Fibroblast of lung (primary cell): ENCODE data around the gene ZNF516.

ENCODE experiments used
- EZH2 ChIP-seq: IDR thresholded peaks from 2 replicates; pipeline ENCODE4 v1.5.1; 2012; ENCODE audit warnings: low read length, control low read depth, mild to moderate bottlenecking; ENCODE audit errors: missing control alignments
- TF ChIP-seq, protein P1 (sequence below), 2 donors: IDR thresholded peaks in 1 of 2; conservative IDR thresholded peaks in 1 of 2; 1 replicate in 1 of 2; 2 replicates in 1 of 2; pipeline ENCODE4 v1.5.1; 2011 to 2012; ENCODE audit warnings: low read length in 2 of 2, control low read depth in 1 of 2, inconsistent platforms in 1 of 2, low read depth in 1 of 2, mild to moderate bottlenecking in 1 of 2

- TF ChIP-seq, protein P1, sequence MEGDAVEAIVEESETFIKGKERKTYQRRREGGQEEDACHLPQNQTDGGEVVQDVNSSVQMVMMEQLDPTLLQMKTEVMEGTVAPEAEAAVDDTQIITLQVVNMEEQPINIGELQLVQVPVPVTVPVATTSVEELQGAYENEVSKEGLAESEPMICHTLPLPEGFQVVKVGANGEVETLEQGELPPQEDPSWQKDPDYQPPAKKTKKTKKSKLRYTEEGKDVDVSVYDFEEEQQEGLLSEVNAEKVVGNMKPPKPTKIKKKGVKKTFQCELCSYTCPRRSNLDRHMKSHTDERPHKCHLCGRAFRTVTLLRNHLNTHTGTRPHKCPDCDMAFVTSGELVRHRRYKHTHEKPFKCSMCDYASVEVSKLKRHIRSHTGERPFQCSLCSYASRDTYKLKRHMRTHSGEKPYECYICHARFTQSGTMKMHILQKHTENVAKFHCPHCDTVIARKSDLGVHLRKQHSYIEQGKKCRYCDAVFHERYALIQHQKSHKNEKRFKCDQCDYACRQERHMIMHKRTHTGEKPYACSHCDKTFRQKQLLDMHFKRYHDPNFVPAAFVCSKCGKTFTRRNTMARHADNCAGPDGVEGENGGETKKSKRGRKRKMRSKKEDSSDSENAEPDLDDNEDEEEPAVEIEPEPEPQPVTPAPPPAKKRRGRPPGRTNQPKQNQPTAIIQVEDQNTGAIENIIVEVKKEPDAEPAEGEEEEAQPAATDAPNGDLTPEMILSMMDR (conservative IDR thresholded peaks at IDR 0.05 in 1 of 2, IDR thresholded peaks at IDR 0.05 in 1 of 2; ENCODE audit: low read depth in 1 of 2, low read length in 2 of 2), result no peak
- TF ChIP-seq EZH2, result no peak
Measured at GRCh38 chr18:76422838-76423237, 72.2 kb downstream of the ZNF516 start.
